Breast epithelium (tissue), 3 donors: ENCODE measurements around the gene NBAS.

Experiments
- POLR2A ChIP-seq: fragments of 450-650 bp; IDR thresholded peaks from one replicate; pipeline ENCODE4 v1.6.1; 2016; ENCODE audit warnings: antibody characterized with exemption, mild to moderate bottlenecking, moderate library complexity
- POLR2AphosphoS5 ChIP-seq, 3 donors: sonication (generic); formaldehyde crosslinking; IDR thresholded peaks; one replicate each; pipeline ENCODE4 v1.6.1; 2017; ENCODE audit warnings: antibody characterized with exemption in 3 of 3
- TF ChIP-seq, protein P1 (sequence below), 3 donors: fragments of 450-650 bp; IDR thresholded peaks; one replicate each; pipeline ENCODE4 v1.5.1; 2016 to 2017; ENCODE audit warnings: antibody characterized with exemption in 3 of 3, mild to moderate bottlenecking in 3 of 3, moderate library complexity in 3 of 3

DNA sequence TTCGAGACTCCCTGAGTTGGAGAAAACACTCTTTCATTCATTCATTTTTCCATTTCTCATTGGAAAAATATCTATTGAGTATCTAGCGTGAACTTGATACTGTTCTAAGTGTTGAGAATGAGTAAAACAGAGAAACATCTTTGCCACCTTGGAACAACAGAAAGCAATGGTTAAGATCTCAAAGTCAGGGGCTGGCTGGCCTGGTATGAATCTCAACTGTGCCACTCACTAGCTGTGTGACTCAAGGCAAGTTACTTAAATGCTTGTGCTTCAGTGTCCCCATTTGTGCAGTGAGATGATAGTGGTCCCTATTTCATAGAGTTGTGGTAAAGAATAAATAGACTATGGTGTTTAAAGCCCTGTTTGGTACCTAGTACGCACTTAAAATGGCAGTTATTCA, 415.2 kb downstream of the NBAS start:
- TF ChIP-seq, protein P1, sequence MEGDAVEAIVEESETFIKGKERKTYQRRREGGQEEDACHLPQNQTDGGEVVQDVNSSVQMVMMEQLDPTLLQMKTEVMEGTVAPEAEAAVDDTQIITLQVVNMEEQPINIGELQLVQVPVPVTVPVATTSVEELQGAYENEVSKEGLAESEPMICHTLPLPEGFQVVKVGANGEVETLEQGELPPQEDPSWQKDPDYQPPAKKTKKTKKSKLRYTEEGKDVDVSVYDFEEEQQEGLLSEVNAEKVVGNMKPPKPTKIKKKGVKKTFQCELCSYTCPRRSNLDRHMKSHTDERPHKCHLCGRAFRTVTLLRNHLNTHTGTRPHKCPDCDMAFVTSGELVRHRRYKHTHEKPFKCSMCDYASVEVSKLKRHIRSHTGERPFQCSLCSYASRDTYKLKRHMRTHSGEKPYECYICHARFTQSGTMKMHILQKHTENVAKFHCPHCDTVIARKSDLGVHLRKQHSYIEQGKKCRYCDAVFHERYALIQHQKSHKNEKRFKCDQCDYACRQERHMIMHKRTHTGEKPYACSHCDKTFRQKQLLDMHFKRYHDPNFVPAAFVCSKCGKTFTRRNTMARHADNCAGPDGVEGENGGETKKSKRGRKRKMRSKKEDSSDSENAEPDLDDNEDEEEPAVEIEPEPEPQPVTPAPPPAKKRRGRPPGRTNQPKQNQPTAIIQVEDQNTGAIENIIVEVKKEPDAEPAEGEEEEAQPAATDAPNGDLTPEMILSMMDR (IDR thresholded peaks at IDR 0.05), result no peak
- TF ChIP-seq POLR2A (no peak), POLR2AphosphoS5 (IDR thresholded peaks at IDR 0.05) (no peak)
